B cell (primary cell): ENCODE measurements around the gene C11orf91. TPM values are rescaled to one million over a fixed set of nuclear protein-coding genes. Genes with fewer than 3 reads are reported as not detected.

Experiments used
- ATAC-seq: fragments of 200-7000 bp; cut with Tn5 transposase; one replicate; pipeline ENCODE4 v1.10.0; 2021; ENCODE audit warnings: low read depth, mild to moderate bottlenecking, moderate number of reproducible peaks, moderate library complexity
- CTCF ChIA-PET: fragments of 350-600 bp; sonication (Branson Sonifier 250); formaldehyde crosslinking; loops from one replicate; lab custom pipeline; 2021; ENCODE audit warnings: antibody characterized with exemption, inconsistent platforms; lab: Charles Lee
- POLR2A ChIA-PET: fragments of 350-600 bp; sonication (Branson Sonifier 250); formaldehyde crosslinking; loops from one replicate; lab custom pipeline; 2021; ENCODE audit warnings: antibody characterized with exemption; lab: Charles Lee
- DNase-seq: peaks from one replicate; pipeline ENCODE4 v3.0.0; 2013
- H2AFZ ChIP-seq: 2 replicates; pipeline ENCODE4 v1.6.1; 2012; ENCODE audit warnings: mild to moderate bottlenecking, low read depth, low read length; ENCODE audit not compliant: insufficient read depth, poor library complexity, severe bottlenecking
- H3K27ac ChIP-seq, 2 donors: 1 replicate in 1 of 2; 2 replicates in 1 of 2; pipeline ENCODE4 v1.5.1; 2012 to 2013; ENCODE audit warnings: low read length in 2 of 2, mild to moderate bottlenecking in 2 of 2, moderate library complexity in 1 of 2
- H3K27me3 ChIP-seq, 4 experiments: fragments of 200-600 bp in 1 of 4; sonication (generic) in 1 of 4; replicated peaks in 1 of 4; 1 replicate in 2 of 4; 2 replicates in 2 of 4; pipeline versions ENCODE4 v1.6.1 to v1.7.0; 2013 to 2016; ENCODE audit warnings: low read length in 3 of 4, mild to moderate bottlenecking in 2 of 4, mixed read lengths in 1 of 4, moderate library complexity in 1 of 4; ENCODE audit not compliant: insufficient read depth in 4 of 4, control insufficient read depth in 3 of 4; ENCODE audit errors: control extremely low read depth in 1 of 4
- H3K36me3 ChIP-seq, 2 experiments: replicated peaks in 1 of 2; 1 replicate in 1 of 2; 2 replicates in 1 of 2; pipeline versions ENCODE4 v1.6.1 to v1.7.1; 2013; ENCODE audit warnings: low read length in 1 of 2; ENCODE audit not compliant: insufficient read depth in 2 of 2, control insufficient read depth in 1 of 2; ENCODE audit errors: control extremely low read depth in 1 of 2, extremely low read depth in 1 of 2
- H3K4me1 ChIP-seq, 2 donors: fragments of 200-600 bp in 1 of 2; sonication (generic) in 1 of 2; 1 replicate in 1 of 2; 2 replicates in 1 of 2; pipeline versions ENCODE4 v1.5.1 to v1.6.1; 2013 to 2017; ENCODE audit warnings: low read length in 2 of 2; ENCODE audit not compliant: control insufficient read depth in 2 of 2, insufficient read depth in 2 of 2
- H3K4me2 ChIP-seq: replicated peaks from 2 replicates; pipeline ENCODE3; 2012; ENCODE audit warnings: mild to moderate bottlenecking, low read depth, low read length; ENCODE audit not compliant: poor library complexity, severe bottlenecking
- H3K4me3 ChIP-seq, 5 experiments: fragments of 200-600 bp in 1 of 5; sonication (generic) in 1 of 5; 1 replicate in 3 of 5; 2 replicates in 2 of 5; pipeline versions ENCODE4 v1.5.1 to v1.7.0; 2011 to 2016; ENCODE audit warnings: low read length in 4 of 5, mild to moderate bottlenecking in 4 of 5, low read depth in 2 of 5, control low read depth in 1 of 5, moderate library complexity in 1 of 5; ENCODE audit not compliant: insufficient read depth in 1 of 5; ENCODE audit errors: control extremely low read depth in 1 of 5, extremely low read depth in 1 of 5
- H3K79me2 ChIP-seq: fragments of 200-600 bp; sonication (generic); one replicate; pipeline ENCODE4 v1.6.0; 2016; ENCODE audit warnings: low read length; ENCODE audit not compliant: control insufficient read depth, insufficient read depth
- H3K9ac ChIP-seq: fragments of 200-600 bp; sonication (generic); 2 replicates; pipeline ENCODE4 v1.6.1; 2017; ENCODE audit warnings: mild to moderate bottlenecking, low read length, moderate library complexity
- H3K9me3 ChIP-seq, 3 donors: one replicate each; pipeline versions ENCODE4 v1.6.1 to v1.7.1; 2013; ENCODE audit warnings: low read length in 2 of 3; ENCODE audit not compliant: control insufficient read depth in 2 of 3, insufficient read depth in 1 of 3; ENCODE audit errors: control extremely low read depth in 1 of 3
- H4K20me1 ChIP-seq: 2 replicates; pipeline ENCODE4 v1.6.0; 2012; ENCODE audit warnings: mild to moderate bottlenecking, low read length; ENCODE audit not compliant: insufficient read depth, control insufficient read depth, poor library complexity, severe bottlenecking
- H3K27ac Mint-ChIP-seq: one replicate; pipeline ENCODE4 v1.8.0; 2021; ENCODE audit warnings: mixed read lengths
- H3K27me3 Mint-ChIP-seq: one replicate; pipeline ENCODE4 v1.8.0; 2021; ENCODE audit warnings: mixed read lengths
- H3K4me1 Mint-ChIP-seq: one replicate; pipeline ENCODE4 v1.8.0; 2021; ENCODE audit warnings: mixed read lengths
- H3K4me3 Mint-ChIP-seq: one replicate; pipeline ENCODE4 v1.8.0; 2021; ENCODE audit warnings: mixed read lengths
- H3K9me3 Mint-ChIP-seq: one replicate; pipeline ENCODE4 v1.8.0; 2022; ENCODE audit warnings: mixed read lengths; ENCODE audit not compliant: insufficient read depth
- EZH2 ChIP-seq: IDR thresholded peaks from 2 replicates; pipeline ENCODE4 v1.6.1; 2012; ENCODE audit warnings: borderline replicate concordance, low read depth, mild to moderate bottlenecking, moderate library complexity, low read length; ENCODE audit not compliant: insufficient read depth, poor library complexity, severe bottlenecking
- WGBS: methylation state at CpG from one replicate; pipeline ENCODE4 v1.1.5; 2013; ENCODE audit warnings: missing lambda C conversion rate; ENCODE audit not compliant: insufficient coverage; 5-methylcytosine and 5-hydroxymethylcytosine counted together
- intact Hi-C: fragments of 100-400 bp; cut with micrococcal nuclease; formaldehyde crosslinking; loops from one replicate; pipeline ENCODE4 v1.10.0; 2022
- polyA plus RNA-seq: library from polyadenylated mRNA; depleted of rRNA; stranded (reverse); fragments of >200 nt; gene quantifications from 2 replicates; pipeline ENCODE4 v1.2.3, GENCODE V29; 2012
- total RNA-seq, 2 donors: library from RNA; stranded (reverse); fragments of 120-200 nt in 1 of 2; gene quantifications; 1 replicate in 1 of 2; 2 replicates in 1 of 2; pipeline versions ENCODE4 v1.2.3 to v1.2.4, GENCODE V29; 2013 to 2022
- TF ChIP-seq, protein P1 (sequence below): fragments of 200-600 bp; IDR thresholded peaks from one replicate; pipeline ENCODE4 v1.8.0; 2022; ENCODE audit warnings: antibody characterized with exemption, mild to moderate bottlenecking

C11orf91 gene
- total and polyA plus RNA-seq, 2 donors (not counting 1 experiment from before 2014, with no cell fraction given): not detected

DNA sequence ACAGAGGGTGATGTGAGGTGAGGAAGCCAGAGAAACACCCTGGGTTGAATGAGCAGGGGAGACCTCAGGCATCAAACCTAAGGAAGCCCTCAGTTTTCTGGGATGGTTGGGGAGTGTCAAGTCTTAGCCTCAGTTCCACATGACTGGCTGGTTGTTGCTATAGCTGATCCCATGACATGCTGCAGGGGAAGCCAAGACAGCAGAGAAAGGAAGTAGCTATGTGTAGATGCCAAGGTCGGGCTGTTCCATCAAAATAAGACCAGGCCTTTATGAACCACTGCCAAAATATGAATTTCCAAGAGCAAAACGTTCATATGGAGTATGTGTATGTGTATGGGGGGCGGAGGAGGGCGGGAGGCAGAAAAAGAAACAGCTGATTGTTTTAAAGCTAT, 24.0 kb upstream of the C11orf91 start:
- Mint-ChIP-seq H3K27ac (no peak overlapping the region), H3K4me1 (peaks cover 22% of the 10 kb centered on the region), H3K4me3 (no peak overlapping the region), H3K27me3 (no peaks in the 10 kb centered on the region), H3K9me3 (no peaks in the 10 kb centered on the region)
- TF ChIP-seq, protein P1, sequence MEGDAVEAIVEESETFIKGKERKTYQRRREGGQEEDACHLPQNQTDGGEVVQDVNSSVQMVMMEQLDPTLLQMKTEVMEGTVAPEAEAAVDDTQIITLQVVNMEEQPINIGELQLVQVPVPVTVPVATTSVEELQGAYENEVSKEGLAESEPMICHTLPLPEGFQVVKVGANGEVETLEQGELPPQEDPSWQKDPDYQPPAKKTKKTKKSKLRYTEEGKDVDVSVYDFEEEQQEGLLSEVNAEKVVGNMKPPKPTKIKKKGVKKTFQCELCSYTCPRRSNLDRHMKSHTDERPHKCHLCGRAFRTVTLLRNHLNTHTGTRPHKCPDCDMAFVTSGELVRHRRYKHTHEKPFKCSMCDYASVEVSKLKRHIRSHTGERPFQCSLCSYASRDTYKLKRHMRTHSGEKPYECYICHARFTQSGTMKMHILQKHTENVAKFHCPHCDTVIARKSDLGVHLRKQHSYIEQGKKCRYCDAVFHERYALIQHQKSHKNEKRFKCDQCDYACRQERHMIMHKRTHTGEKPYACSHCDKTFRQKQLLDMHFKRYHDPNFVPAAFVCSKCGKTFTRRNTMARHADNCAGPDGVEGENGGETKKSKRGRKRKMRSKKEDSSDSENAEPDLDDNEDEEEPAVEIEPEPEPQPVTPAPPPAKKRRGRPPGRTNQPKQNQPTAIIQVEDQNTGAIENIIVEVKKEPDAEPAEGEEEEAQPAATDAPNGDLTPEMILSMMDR: no peak
- no peak for TF ChIP-seq EZH2
- H3K27ac ChIP-seq: no peak overlapping the region
- 0% methylated on average over 1 of the region's 4 CpGs for WGBS
- H3K79me2 ChIP-seq: peaks cover 19% of the 10 kb centered on the region
- H3K9ac ChIP-seq: no peak overlapping the region
- no peak overlapping the region for H2AFZ ChIP-seq
- H3K27me3 ChIP-seq: no peaks in the 10 kb centered on the region
- H3K9me3 ChIP-seq: no peaks in the 10 kb centered on the region
- no peak overlapping the region for H3K4me3 ChIP-seq
- peaks cover 0 to 2% of the 10 kb centered on the region in 2 experiments for H3K36me3 ChIP-seq
- ATAC-seq (no peak), DNase-seq (no peak)
- peaks cover 9% of the 10 kb centered on the region in 2 donors for H3K4me1 ChIP-seq
- intact Hi-C loops: no loop called here
- peak overlapping the region; percentile 3 for H3K4me2 ChIP-seq
- ChIA-PET POLR2A (no interaction called here), CTCF (interaction anchor here (2.2 kb wide), 1 partner anchor 18 kb away, joined by 6 read pairs; no protein-coding TSS in a partner anchor)
- peaks cover 5% of the 10 kb centered on the region for H4K20me1 ChIP-seq

- no peaks in the 10 kb centered on the region for H3K9me3 Mint-ChIP-seq
- Histone ChIP-seq H3K27ac (no peak overlapping the region), H3K4me3 (no peak overlapping the region), H2AFZ (no peak overlapping the region), H3K4me2 (no peak overlapping the region), H3K27me3 (no peaks in the 10 kb centered on the region), H3K9ac (no peak overlapping the region), H4K20me1 (peaks cover 5% of the 10 kb centered on the region), H3K9me3 (no peaks in the 10 kb centered on the region), H3K36me3 (peaks cover 0 to 3% of the 10 kb centered on the region in 2 experiments), H3K4me1 (peaks cover 9% of the 10 kb centered on the region in 2 donors), H3K79me2 (peaks cover 19% of the 10 kb centered on the region)
- H3K4me1 Mint-ChIP-seq: peaks cover 21% of the 10 kb centered on the region
- TF ChIP-seq, protein P1: no peak
- TF ChIP-seq EZH2: no peak
- ChIA-PET POLR2A (no interaction called here), CTCF (interaction anchor here (1.0 kb wide), 1 partner anchor 361 kb away, joined by 3 read pairs; no protein-coding TSS in a partner anchor)
- H3K4me3 Mint-ChIP-seq: no peak overlapping the region
- ATAC-seq: no peak
- intact Hi-C loops: no loop called here
- DNase-seq: no peak
- 11% methylated on average over 3 of the region's 6 CpGs for WGBS
- H3K27me3 Mint-ChIP-seq: no peaks in the 10 kb centered on the region
- no peak overlapping the region for H3K27ac Mint-ChIP-seq
Observed at GRCh38 chr11:33723238-33723881, 22.7 kb upstream of the C11orf91 start.
